Tibial nerve (tissue), 4 donors: ENCODE data around the gene SIRT1.

Experiments
- EP300 ChIP-seq, 2 donors: sonication (generic); formaldehyde crosslinking; IDR thresholded peaks; one replicate each; pipeline ENCODE4 v1.6.1; 2017; ENCODE audit warnings: antibody characterized with exemption in 2 of 2, mild to moderate bottlenecking in 1 of 2
- POLR2A ChIP-seq, 2 donors: fragments of 450-650 bp; IDR thresholded peaks; one replicate each; pipeline ENCODE4 v1.6.1; 2017; ENCODE audit warnings: antibody characterized with exemption in 2 of 2, mild to moderate bottlenecking in 2 of 2, moderate library complexity in 2 of 2
- TF ChIP-seq, protein P1 (sequence below), 5 experiments: fragments of 200-600 bp in 3 of 5; fragments of 450-650 bp in 2 of 5; sonication (generic) in 3 of 5; IDR thresholded peaks; one replicate each; pipeline ENCODE4 v1.5.1; 2016 to 2019; ENCODE audit warnings: antibody characterized with exemption in 5 of 5, mild to moderate bottlenecking in 3 of 5, moderate library complexity in 2 of 5

DNA sequence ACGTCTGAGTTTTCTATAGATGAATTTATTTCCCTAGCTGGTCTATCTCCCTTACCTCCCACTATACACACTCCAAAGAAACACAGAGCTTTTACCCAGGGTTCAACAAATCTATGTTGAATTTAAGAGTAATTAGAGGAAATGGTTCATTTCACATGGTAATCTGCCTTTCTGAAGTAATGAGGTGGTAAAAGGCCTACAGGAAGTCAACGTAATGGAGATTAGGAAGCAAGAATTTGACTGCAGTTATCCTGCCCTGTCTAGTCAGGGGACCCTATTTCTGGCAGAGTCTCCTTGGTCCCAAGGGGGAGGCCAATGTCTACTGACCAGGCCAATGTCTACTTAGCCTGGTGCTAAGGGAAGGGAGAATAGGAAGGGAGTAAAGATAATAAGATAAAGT lies 21.4 kb upstream of the SIRT1 start:
- no peak for TF ChIP-seq POLR2A (IDR thresholded peaks at IDR 0.05)
- TF ChIP-seq, protein P1, sequence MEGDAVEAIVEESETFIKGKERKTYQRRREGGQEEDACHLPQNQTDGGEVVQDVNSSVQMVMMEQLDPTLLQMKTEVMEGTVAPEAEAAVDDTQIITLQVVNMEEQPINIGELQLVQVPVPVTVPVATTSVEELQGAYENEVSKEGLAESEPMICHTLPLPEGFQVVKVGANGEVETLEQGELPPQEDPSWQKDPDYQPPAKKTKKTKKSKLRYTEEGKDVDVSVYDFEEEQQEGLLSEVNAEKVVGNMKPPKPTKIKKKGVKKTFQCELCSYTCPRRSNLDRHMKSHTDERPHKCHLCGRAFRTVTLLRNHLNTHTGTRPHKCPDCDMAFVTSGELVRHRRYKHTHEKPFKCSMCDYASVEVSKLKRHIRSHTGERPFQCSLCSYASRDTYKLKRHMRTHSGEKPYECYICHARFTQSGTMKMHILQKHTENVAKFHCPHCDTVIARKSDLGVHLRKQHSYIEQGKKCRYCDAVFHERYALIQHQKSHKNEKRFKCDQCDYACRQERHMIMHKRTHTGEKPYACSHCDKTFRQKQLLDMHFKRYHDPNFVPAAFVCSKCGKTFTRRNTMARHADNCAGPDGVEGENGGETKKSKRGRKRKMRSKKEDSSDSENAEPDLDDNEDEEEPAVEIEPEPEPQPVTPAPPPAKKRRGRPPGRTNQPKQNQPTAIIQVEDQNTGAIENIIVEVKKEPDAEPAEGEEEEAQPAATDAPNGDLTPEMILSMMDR (IDR thresholded peaks at IDR 0.05) = no peak
- TF ChIP-seq EP300 (IDR thresholded peaks at IDR 0.05) = no peak
